OCI-LY3 (cell line): ENCODE measurements around the gene CCNB3.

ENCODE experiments used
- EZH2phosphoT487 ChIP-seq: fragments of 200-600 bp; shearing (Covaris generic); IDR thresholded peaks from 2 replicates; pipeline ENCODE4 v1.6.1; 2018; ENCODE audit warnings: antibody characterized with exemption, mixed run types, low read depth
- TF ChIP-seq, protein P1 (sequence below): fragments of 200-600, 300-600 bp; sonication (generic); IDR thresholded peaks from 2 replicates; pipeline ENCODE4 v1.5.1; 2014; ENCODE audit warnings: antibody characterized with exemption, low read length, low read depth

DNA sequence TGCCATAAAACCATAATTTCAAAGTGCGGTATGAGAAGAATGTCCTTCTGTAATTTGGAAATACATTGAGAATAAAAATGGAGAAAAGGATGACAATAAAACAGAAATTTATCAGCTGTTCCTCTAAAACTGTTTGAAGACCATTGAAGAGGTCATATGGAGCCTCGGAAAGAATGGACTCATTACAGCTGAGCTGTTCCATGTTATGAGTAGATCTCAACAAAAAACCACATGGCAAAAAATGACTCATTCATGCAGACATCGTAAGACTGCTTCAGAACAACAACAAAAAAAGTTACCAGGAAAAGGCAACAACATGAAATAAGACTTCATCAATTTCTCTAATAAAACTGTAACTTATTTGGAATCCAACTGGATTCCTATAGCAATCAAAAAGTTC lies 43.4 kb upstream of the CCNB3 start:
- TF ChIP-seq, protein P1, sequence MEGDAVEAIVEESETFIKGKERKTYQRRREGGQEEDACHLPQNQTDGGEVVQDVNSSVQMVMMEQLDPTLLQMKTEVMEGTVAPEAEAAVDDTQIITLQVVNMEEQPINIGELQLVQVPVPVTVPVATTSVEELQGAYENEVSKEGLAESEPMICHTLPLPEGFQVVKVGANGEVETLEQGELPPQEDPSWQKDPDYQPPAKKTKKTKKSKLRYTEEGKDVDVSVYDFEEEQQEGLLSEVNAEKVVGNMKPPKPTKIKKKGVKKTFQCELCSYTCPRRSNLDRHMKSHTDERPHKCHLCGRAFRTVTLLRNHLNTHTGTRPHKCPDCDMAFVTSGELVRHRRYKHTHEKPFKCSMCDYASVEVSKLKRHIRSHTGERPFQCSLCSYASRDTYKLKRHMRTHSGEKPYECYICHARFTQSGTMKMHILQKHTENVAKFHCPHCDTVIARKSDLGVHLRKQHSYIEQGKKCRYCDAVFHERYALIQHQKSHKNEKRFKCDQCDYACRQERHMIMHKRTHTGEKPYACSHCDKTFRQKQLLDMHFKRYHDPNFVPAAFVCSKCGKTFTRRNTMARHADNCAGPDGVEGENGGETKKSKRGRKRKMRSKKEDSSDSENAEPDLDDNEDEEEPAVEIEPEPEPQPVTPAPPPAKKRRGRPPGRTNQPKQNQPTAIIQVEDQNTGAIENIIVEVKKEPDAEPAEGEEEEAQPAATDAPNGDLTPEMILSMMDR: no peak
- no peak for TF ChIP-seq EZH2phosphoT487
